Naive thymus-derived CD4-positive, alpha-beta T cell (primary cell): ENCODE data around the gene TRIM26. TPM values are rescaled to one million over a fixed set of nuclear protein-coding genes. Genes with fewer than 3 reads are reported as not detected.

ENCODE experiments used
- ATAC-seq: fragments of 150-1000 bp; cut with Tn5 transposase; 2 replicates; pipeline ENCODE4 v1.10.0; 2021; ENCODE audit warnings: mild to moderate bottlenecking, moderate library complexity
- CTCF ChIA-PET: fragments of 350-600 bp; sonication (Branson Sonifier 250); formaldehyde crosslinking; loops from one replicate; lab custom pipeline; 2021; ENCODE audit warnings: antibody characterized with exemption; lab: Charles Lee
- POLR2A ChIA-PET: fragments of 350-600 bp; sonication (Branson Sonifier 250); formaldehyde crosslinking; loops from one replicate; lab custom pipeline; 2021; ENCODE audit warnings: antibody characterized with exemption, inconsistent platforms; lab: Charles Lee
- DNase-seq, 9 donors: peaks; one replicate each; pipeline versions ENCODE4 v3.0.0 to v3.0.0-alpha.2; 2020 to 2022; ENCODE audit warnings: mixed read lengths in 1 of 9
- H3K27ac ChIP-seq: one replicate; pipeline ENCODE4 v1.7.0; 2013; ENCODE audit warnings: mild to moderate bottlenecking, low read depth, low read length, moderate library complexity
- H3K27me3 ChIP-seq, 2 donors: one replicate each; pipeline ENCODE4 v1.7.0; 2013; ENCODE audit warnings: low read length in 2 of 2, mild to moderate bottlenecking in 2 of 2, moderate library complexity in 2 of 2; ENCODE audit not compliant: control insufficient read depth in 2 of 2, insufficient read depth in 2 of 2
- H3K36me3 ChIP-seq, 3 experiments: 1 replicate in 2 of 3; 2 replicates in 1 of 3; pipeline ENCODE4 v1.7.0; 2013; ENCODE audit warnings: low read length in 3 of 3, mild to moderate bottlenecking in 3 of 3, moderate library complexity in 1 of 3; ENCODE audit not compliant: insufficient read depth in 3 of 3, control insufficient read depth in 2 of 3
- H3K4me1 ChIP-seq, 2 donors: one replicate each; pipeline ENCODE4 v1.7.0; 2013; ENCODE audit warnings: low read length in 2 of 2, mild to moderate bottlenecking in 2 of 2, moderate library complexity in 1 of 2; ENCODE audit not compliant: control insufficient read depth in 2 of 2, insufficient read depth in 2 of 2
- H3K4me3 ChIP-seq: 2 replicates; pipeline ENCODE4 v1.7.0; 2013; ENCODE audit warnings: mild to moderate bottlenecking, low read length
- H3K9me3 ChIP-seq, 3 experiments: 1 replicate in 2 of 3; 2 replicates in 1 of 3; pipeline ENCODE4 v1.7.0; 2013; ENCODE audit warnings: low read length in 3 of 3; ENCODE audit not compliant: control insufficient read depth in 2 of 3
- H3K27ac Mint-ChIP-seq, 9 donors: one replicate each; pipeline ENCODE4 v1.8.0; 2020 to 2022; ENCODE audit warnings: mixed read lengths in 9 of 9, mild to moderate bottlenecking in 8 of 9, moderate library complexity in 5 of 9, inconsistent platforms in 2 of 9
- H3K27me3 Mint-ChIP-seq, 5 donors: one replicate each; pipeline ENCODE4 v1.8.0; 2021 to 2022; ENCODE audit warnings: mixed read lengths in 5 of 5, mild to moderate bottlenecking in 1 of 5
- H3K36me3 Mint-ChIP-seq, 5 donors: one replicate each; pipeline ENCODE4 v1.8.0; 2020 to 2022; ENCODE audit warnings: mixed read lengths in 5 of 5, mild to moderate bottlenecking in 3 of 5, inconsistent platforms in 1 of 5
- H3K4me1 Mint-ChIP-seq, 7 donors: one replicate each; pipeline ENCODE4 v1.8.0; 2020 to 2022; ENCODE audit warnings: mixed read lengths in 7 of 7, mild to moderate bottlenecking in 3 of 7, inconsistent platforms in 1 of 7
- H3K4me3 Mint-ChIP-seq, 10 donors: one replicate each; pipeline ENCODE4 v1.8.0; 2020 to 2022; ENCODE audit warnings: mild to moderate bottlenecking in 10 of 10, mixed read lengths in 10 of 10, moderate library complexity in 6 of 10, inconsistent platforms in 2 of 10
- H3K9me3 Mint-ChIP-seq, 11 donors: one replicate each; pipeline ENCODE4 v1.8.0; 2020 to 2022; ENCODE audit warnings: mixed read lengths in 11 of 11, mild to moderate bottlenecking in 4 of 11, inconsistent platforms in 1 of 11, moderate library complexity in 1 of 11
- intact Hi-C, 2 donors: fragments of 100-400 bp; cut with micrococcal nuclease; formaldehyde crosslinking; loops; one replicate each; pipeline ENCODE4 v1.15.1; 2023
- polyA plus RNA-seq, 2 donors: library from polyadenylated mRNA; unstranded; fragments of 300-500 nt; fragmentation: Illumina TruSeq; gene quantifications; one replicate each; pipeline ENCODE4 v1.2.3, GENCODE V29; 2021
- total RNA-seq, 6 experiments: library from RNA in 5 of 6; stranded (reverse) in 5 of 6; gene quantifications; 1 replicate in 5 of 6; 2 replicates in 1 of 6; pipeline ENCODE4 v1.2.3 and lab custom pipeline; 2021 to 2026

TRIM26 gene
- total and polyA plus RNA-seq, 7 experiments from 2014 or later, result 23.0 to 73.1 (median 47.6) TPM

- DNase-seq, result no peak
- Histone ChIP-seq H3K36me3 (no peaks in the 10 kb centered on the region), H3K27me3 (no peaks in the 10 kb centered on the region), H3K9me3 (no peaks in the 10 kb centered on the region), H3K4me3 (no peak overlapping the region), H3K27ac (no peak overlapping the region), H3K4me1 (no peaks in the 10 kb centered on the region)
- Mint-ChIP-seq H3K4me1 (peaks cover 0 to 27% (median 4%) of the 10 kb centered on the region in 7 donors), H3K27ac (no peak overlapping the region), H3K27me3 (peaks cover 9 to 45% (median 19%) of the 10 kb centered on the region in 5 donors), H3K4me3 (no peak overlapping the region), H3K36me3 (no peaks in the 10 kb centered on the region), H3K9me3 (no peaks in the 10 kb centered on the region)
- CTCF ChIA-PET, result no interaction called here
- POLR2A ChIA-PET, result no interaction called here
- ATAC-seq, result no peak
- intact Hi-C loops, result no loop called here
These were observed 58.3 kb downstream of the TRIM26 start for GRCh38 chr6:30154709-30155519.

DNA sequence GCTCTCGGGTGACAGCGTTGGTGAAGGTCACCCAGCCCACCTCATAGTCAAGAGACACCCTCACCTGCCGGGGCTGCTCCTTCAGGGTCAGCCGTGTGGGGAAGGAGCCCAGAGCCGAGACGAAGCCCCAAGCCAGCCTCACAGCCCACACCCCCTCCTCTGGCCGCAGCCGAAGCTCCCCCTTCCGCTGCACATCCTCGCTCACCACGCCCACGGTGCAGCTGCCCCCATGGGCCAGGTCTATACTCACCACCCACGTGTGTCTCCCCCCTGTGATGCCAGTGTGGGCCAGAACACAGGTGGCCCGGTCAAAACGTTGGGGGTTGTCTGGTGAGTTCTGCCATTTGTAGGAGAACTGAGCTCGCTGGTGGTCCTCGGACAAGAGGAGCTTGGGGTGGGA lies 59.1 kb downstream of the TRIM26 start:
- Mint-ChIP-seq H3K36me3 (no peaks in the 10 kb centered on the region), H3K27ac (no peak overlapping the region), H3K4me3 (no peak overlapping the region), H3K27me3 (peaks cover 10 to 46% (median 16%) of the 10 kb centered on the region in 5 donors), H3K4me1 (peaks cover 0 to 24% (median 4%) of the 10 kb centered on the region in 7 donors), H3K9me3 (no peaks in the 10 kb centered on the region)
- Histone ChIP-seq H3K4me3 (no peak overlapping the region), H3K27me3 (no peaks in the 10 kb centered on the region), H3K4me1 (no peaks in the 10 kb centered on the region), H3K9me3 (no peaks in the 10 kb centered on the region), H3K27ac (no peak overlapping the region), H3K36me3 (no peaks in the 10 kb centered on the region)
- intact Hi-C loops, result no loop called here
- no peak for DNase-seq
- POLR2A ChIA-PET, result no interaction called here
- no peak for ATAC-seq
- CTCF ChIA-PET, result no interaction called here

GRCh38 chr6:30152910-30153610 lies 60.1 kb downstream of the TRIM26 start:
- Mint-ChIP-seq H3K36me3 (no peaks in the 10 kb centered on the region), H3K4me1 (peaks cover 0 to 14% (median 4%) of the 10 kb centered on the region in 7 donors), H3K27me3 (peaks cover 10 to 44% (median 16%) of the 10 kb centered on the region in 5 donors), H3K4me3 (no peak overlapping the region), H3K9me3 (no peaks in the 10 kb centered on the region), H3K27ac (no peak overlapping the region)
- H3K4me1 ChIP-seq, result no peaks in the 10 kb centered on the region
- POLR2A ChIA-PET, result no interaction called here
- CTCF ChIA-PET, result no interaction called here
- H3K4me3 ChIP-seq, result no peak overlapping the region
- H3K36me3 ChIP-seq, result no peaks in the 10 kb centered on the region
- no peaks in the 10 kb centered on the region for H3K27me3 ChIP-seq
- H3K27ac ChIP-seq, result no peak overlapping the region
- intact Hi-C loops, result no loop called here
- H3K9me3 ChIP-seq, result no peaks in the 10 kb centered on the region
- no peak for ATAC-seq
- no peak for DNase-seq

- no peak overlapping the region for H3K27ac ChIP-seq
- H3K27me3 ChIP-seq, result no peaks in the 10 kb centered on the region
- no peak for DNase-seq
- H3K36me3 ChIP-seq, result no peaks in the 10 kb centered on the region
- H3K9me3 Mint-ChIP-seq, result no peaks in the 10 kb centered on the region
- intact Hi-C loops, result no loop called here
- peaks cover 0 to 15% (median 4%) of the 10 kb centered on the region in 7 donors for H3K4me1 Mint-ChIP-seq
- POLR2A ChIA-PET, result no interaction called here
- no peaks in the 10 kb centered on the region for H3K9me3 ChIP-seq
- no peak for ATAC-seq
- peaks cover 10 to 47% (median 24%) of the 10 kb centered on the region in 5 donors for H3K27me3 Mint-ChIP-seq
- no peak overlapping the region for H3K4me3 ChIP-seq
- CTCF ChIA-PET, result no interaction called here
- no peak overlapping the region for H3K4me3 Mint-ChIP-seq
- no peak overlapping the region for H3K27ac Mint-ChIP-seq
- no peaks in the 10 kb centered on the region for H3K4me1 ChIP-seq
- no peaks in the 10 kb centered on the region for H3K36me3 Mint-ChIP-seq
These were observed 61.1 kb downstream of the TRIM26 start for GRCh38 chr6:30152016-30152673.

DNA sequence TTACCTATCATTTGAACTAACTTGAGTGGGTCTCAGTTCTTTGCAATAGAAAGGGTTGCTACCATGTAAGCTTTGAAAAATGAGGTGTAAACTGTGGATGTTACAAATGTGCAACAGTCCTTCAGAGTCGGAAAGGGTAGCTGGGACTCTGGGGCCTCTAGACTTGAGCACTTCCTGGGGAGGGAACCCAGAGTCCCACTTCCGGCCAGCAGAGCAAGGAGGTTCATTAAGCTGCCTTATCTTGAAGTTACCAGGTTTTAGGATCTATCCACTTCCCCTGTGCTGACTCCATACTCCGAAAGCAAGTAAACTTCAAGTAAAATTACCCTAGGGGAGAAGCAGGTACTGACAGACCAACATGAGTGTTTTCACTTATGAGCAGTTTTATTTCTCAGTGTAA lies 61.6 kb downstream of the TRIM26 start:
- peaks cover 0 to 16% (median 4%) of the 10 kb centered on the region in 7 donors for H3K4me1 Mint-ChIP-seq
- H3K4me3 Mint-ChIP-seq, result no peak overlapping the region
- no peaks in the 10 kb centered on the region for H3K9me3 Mint-ChIP-seq
- ChIA-PET CTCF (no interaction called here), POLR2A (no interaction called here)
- Histone ChIP-seq H3K36me3 (no peaks in the 10 kb centered on the region), H3K27me3 (no peaks in the 10 kb centered on the region), H3K27ac (no peak overlapping the region), H3K9me3 (no peaks in the 10 kb centered on the region), H3K4me3 (no peak overlapping the region), H3K4me1 (no peaks in the 10 kb centered on the region)
- H3K27ac Mint-ChIP-seq, result no peak overlapping the region
- H3K27me3 Mint-ChIP-seq, result peaks cover 10 to 51% (median 26%) of the 10 kb centered on the region in 5 donors
- H3K36me3 Mint-ChIP-seq, result no peaks in the 10 kb centered on the region
- ATAC-seq, result no peak
- no peak for DNase-seq
- intact Hi-C loops, result no loop called here

- Mint-ChIP-seq H3K4me3 (no peak overlapping the region), H3K27ac (no peak overlapping the region), H3K4me1 (peaks cover 0 to 12% (median 4%) of the 10 kb centered on the region in 7 donors), H3K9me3 (no peaks in the 10 kb centered on the region), H3K36me3 (no peaks in the 10 kb centered on the region), H3K27me3 (peaks cover 10 to 47% (median 26%) of the 10 kb centered on the region in 5 donors)
- no peaks in the 10 kb centered on the region for H3K9me3 ChIP-seq
- ChIA-PET POLR2A (no interaction called here), CTCF (no interaction called here)
- ATAC-seq, result no peak
- H3K4me3 ChIP-seq, result no peak overlapping the region
- no peaks in the 10 kb centered on the region for H3K27me3 ChIP-seq
- H3K27ac ChIP-seq, result no peak overlapping the region
- intact Hi-C loops, result no loop called here
- H3K4me1 ChIP-seq, result no peaks in the 10 kb centered on the region
- no peak for DNase-seq
- H3K36me3 ChIP-seq, result no peaks in the 10 kb centered on the region
These were observed 62.4 kb downstream of the TRIM26 start for GRCh38 chr6:30150671-30151395.
